Liver (tissue), 9 donors: ENCODE measurements around the gene PKDREJ. TPM values are rescaled to one million over a fixed set of nuclear protein-coding genes. Genes with fewer than 3 reads are reported as not detected.

Source experiments
- DNase-seq: peaks from one replicate; pipeline ENCODE4 v3.0.0-alpha.2; 2017; ENCODE audit warnings: low spot score
- H3K27ac ChIP-seq, 2 donors: one replicate each; pipeline ENCODE4 v1.7.0; 2013; ENCODE audit warnings: inconsistent platforms in 2 of 2, low read length in 2 of 2, control low read depth in 1 of 2, low read depth in 1 of 2, mild to moderate bottlenecking in 1 of 2
- H3K27me3 ChIP-seq, 4 donors: one replicate each; pipeline versions ENCODE4 v1.6.1 to v1.7.0; 2013; ENCODE audit warnings: low read length in 3 of 4, inconsistent platforms in 1 of 4, mild to moderate bottlenecking in 1 of 4, moderate library complexity in 1 of 4; ENCODE audit not compliant: control insufficient read depth in 4 of 4, insufficient read depth in 4 of 4
- H3K36me3 ChIP-seq, 4 donors: one replicate each; pipeline versions ENCODE4 v1.6.1 to v1.7.0; 2013; ENCODE audit warnings: low read length in 3 of 4, mild to moderate bottlenecking in 3 of 4, low read depth in 1 of 4, moderate library complexity in 1 of 4; ENCODE audit not compliant: control insufficient read depth in 4 of 4, insufficient read depth in 3 of 4
- H3K4me1 ChIP-seq, 4 donors: one replicate each; pipeline versions ENCODE4 v1.6.1 to v1.7.0; 2013; ENCODE audit warnings: low read length in 3 of 4, mild to moderate bottlenecking in 3 of 4, moderate library complexity in 1 of 4; ENCODE audit not compliant: control insufficient read depth in 4 of 4, insufficient read depth in 4 of 4
- H3K4me3 ChIP-seq, 3 donors: one replicate each; pipeline versions ENCODE4 v1.6.1 to v1.7.0; 2013; ENCODE audit warnings: low read length in 3 of 3, control low read depth in 1 of 3, low read depth in 1 of 3, mild to moderate bottlenecking in 1 of 3
- H3K9ac ChIP-seq, 2 donors: one replicate each; pipeline ENCODE4 v1.7.0; 2013; ENCODE audit warnings: low read length in 2 of 2, mild to moderate bottlenecking in 2 of 2, moderate library complexity in 2 of 2, control low read depth in 1 of 2, low read depth in 1 of 2
- H3K9me3 ChIP-seq, 4 donors: one replicate each; pipeline versions ENCODE4 v1.6.1 to v1.7.0; 2013; ENCODE audit warnings: low read length in 3 of 4; ENCODE audit not compliant: control insufficient read depth in 4 of 4
- EGR1 ChIP-seq, 2 donors: IDR thresholded peaks; 2 replicates each; pipeline ENCODE4 v1.6.1; 2016 to 2018; ENCODE audit warnings: antibody characterized with exemption in 2 of 2, low read depth in 2 of 2
- FOXA1 ChIP-seq: IDR thresholded peaks from 2 replicates; pipeline ENCODE4 v1.6.1; 2016; ENCODE audit warnings: antibody characterized with exemption
- FOXA2 ChIP-seq: IDR thresholded peaks from 2 replicates; pipeline ENCODE4 v1.6.1; 2016; ENCODE audit warnings: antibody characterized with exemption
- GABPA ChIP-seq, 2 donors: IDR thresholded peaks in 1 of 2; conservative IDR thresholded peaks in 1 of 2; 2 replicates each; pipeline ENCODE4 v1.6.1; 2016; ENCODE audit warnings: antibody characterized with exemption in 2 of 2, mild to moderate bottlenecking in 1 of 2, moderate library complexity in 1 of 2
- HNF4A ChIP-seq, 2 donors: conservative IDR thresholded peaks; 2 replicates each; pipeline ENCODE4 v1.6.1; 2016; ENCODE audit warnings: antibody characterized with exemption in 2 of 2, mild to moderate bottlenecking in 2 of 2
- HNF4G ChIP-seq: IDR thresholded peaks from 2 replicates; pipeline ENCODE4 v1.6.1; 2016; ENCODE audit warnings: antibody characterized with exemption
- JUND ChIP-seq, 2 donors: IDR thresholded peaks; 2 replicates each; pipeline ENCODE4 v1.6.1; 2016; ENCODE audit warnings: antibody characterized with exemption in 2 of 2
- NR2F2 ChIP-seq: IDR thresholded peaks from 2 replicates; pipeline ENCODE4 v1.6.1; 2016; ENCODE audit warnings: antibody characterized with exemption
- RAD21 ChIP-seq, 2 donors: IDR thresholded peaks; 2 replicates each; pipeline ENCODE4 v1.6.1; 2016; ENCODE audit warnings: antibody characterized with exemption in 2 of 2, mild to moderate bottlenecking in 2 of 2
- RXRA ChIP-seq, 2 donors: IDR thresholded peaks; 2 replicates each; pipeline ENCODE4 v1.6.1; 2017 to 2018; ENCODE audit warnings: antibody characterized with exemption in 2 of 2, mild to moderate bottlenecking in 1 of 2
- SP1 ChIP-seq: IDR thresholded peaks from 2 replicates; pipeline ENCODE4 v1.6.1; 2018; ENCODE audit warnings: antibody characterized with exemption, mild to moderate bottlenecking
- TAF1 ChIP-seq: conservative IDR thresholded peaks from 2 replicates; pipeline ENCODE4 v1.6.1; 2016; ENCODE audit warnings: antibody characterized with exemption, mild to moderate bottlenecking
- YY1 ChIP-seq: IDR thresholded peaks from 2 replicates; pipeline ENCODE4 v1.6.1; 2016; ENCODE audit warnings: antibody characterized with exemption, mild to moderate bottlenecking
- WGBS: extraction: QIAGEN DNeasy Blood & Tissue Kit; methylation state at CpG from one replicate; pipeline ENCODE4 v1.1.7; 2013; 5-methylcytosine and 5-hydroxymethylcytosine counted together
- polyA plus RNA-seq, 2 donors: library from polyadenylated mRNA; stranded (reverse) in 1 of 2; unstranded in 1 of 2; fragments of 200-250 nt in 1 of 2; fragments of >200 nt in 1 of 2; fragmentation: Nextera tagmentation in 1 of 2; extraction: Ambion mirVana in 1 of 2; gene quantifications; one replicate each; pipeline versions ENCODE4 v1.2.1 to v1.2.3, GENCODE V29; 2013 to 2015
- total RNA-seq, 2 donors: library from RNA; depleted of rRNA; stranded (reverse); fragments of >200 nt; gene quantifications; one replicate each; pipeline ENCODE4 v1.2.3, GENCODE V29; 2014
- TF ChIP-seq, protein P1 (sequence below): IDR thresholded peaks from 2 replicates; pipeline ENCODE4 v1.6.1; 2016; ENCODE audit warnings: antibody characterized with exemption, mild to moderate bottlenecking
- TF ChIP-seq, protein P2 (sequence below): IDR thresholded peaks from 2 replicates; pipeline ENCODE4 v1.6.1; 2016; ENCODE audit warnings: antibody characterized with exemption
- TF ChIP-seq, protein P3 (sequence below): IDR thresholded peaks from 2 replicates; pipeline ENCODE4 v1.6.1; 2016; ENCODE audit warnings: antibody characterized with exemption
- TF ChIP-seq, protein P4 (sequence below): fragments of 150-350 bp; IDR thresholded peaks from 2 replicates; pipeline ENCODE4 v1.5.1; 2017; ENCODE audit warnings: improper control_type of control experiment, low read depth, low read length; ENCODE audit not compliant: missing input control
- TF ChIP-seq, protein P5 (sequence below): IDR thresholded peaks from 2 replicates; pipeline ENCODE4 v1.6.1; 2016; ENCODE audit warnings: antibody characterized with exemption
- donor health status: healthy.
- donor health status: healthy.
- donor health status: healthy.
- donor health status: healthy.
- donor health status: healthy.

PKDREJ gene
- total and polyA plus RNA-seq, 4 donors, result under 0.01 to 0.05 (median 0.02) TPM

DNA sequence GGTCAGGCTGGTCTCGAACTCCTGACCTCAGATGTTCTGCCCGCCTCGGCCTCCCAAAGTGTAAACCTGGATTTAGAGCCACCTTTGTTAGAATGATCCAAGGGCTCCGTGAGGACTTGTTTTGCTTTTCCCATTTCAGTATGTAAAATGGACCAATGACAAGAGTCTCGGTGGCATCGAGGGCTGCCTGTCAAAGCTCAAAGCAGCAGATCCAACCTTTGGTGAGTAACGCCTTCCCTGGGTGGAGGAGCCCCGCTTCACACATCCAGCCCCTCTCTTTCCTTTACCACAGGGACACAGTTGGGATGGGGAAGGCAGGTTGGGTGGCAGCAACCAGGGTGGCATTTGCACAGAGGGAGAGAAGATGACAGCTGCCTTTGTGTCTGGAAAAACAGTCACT lies 9.1 kb upstream of the PKDREJ start:
- no peak for TF ChIP-seq TAF1
- TF ChIP-seq, protein P1, sequence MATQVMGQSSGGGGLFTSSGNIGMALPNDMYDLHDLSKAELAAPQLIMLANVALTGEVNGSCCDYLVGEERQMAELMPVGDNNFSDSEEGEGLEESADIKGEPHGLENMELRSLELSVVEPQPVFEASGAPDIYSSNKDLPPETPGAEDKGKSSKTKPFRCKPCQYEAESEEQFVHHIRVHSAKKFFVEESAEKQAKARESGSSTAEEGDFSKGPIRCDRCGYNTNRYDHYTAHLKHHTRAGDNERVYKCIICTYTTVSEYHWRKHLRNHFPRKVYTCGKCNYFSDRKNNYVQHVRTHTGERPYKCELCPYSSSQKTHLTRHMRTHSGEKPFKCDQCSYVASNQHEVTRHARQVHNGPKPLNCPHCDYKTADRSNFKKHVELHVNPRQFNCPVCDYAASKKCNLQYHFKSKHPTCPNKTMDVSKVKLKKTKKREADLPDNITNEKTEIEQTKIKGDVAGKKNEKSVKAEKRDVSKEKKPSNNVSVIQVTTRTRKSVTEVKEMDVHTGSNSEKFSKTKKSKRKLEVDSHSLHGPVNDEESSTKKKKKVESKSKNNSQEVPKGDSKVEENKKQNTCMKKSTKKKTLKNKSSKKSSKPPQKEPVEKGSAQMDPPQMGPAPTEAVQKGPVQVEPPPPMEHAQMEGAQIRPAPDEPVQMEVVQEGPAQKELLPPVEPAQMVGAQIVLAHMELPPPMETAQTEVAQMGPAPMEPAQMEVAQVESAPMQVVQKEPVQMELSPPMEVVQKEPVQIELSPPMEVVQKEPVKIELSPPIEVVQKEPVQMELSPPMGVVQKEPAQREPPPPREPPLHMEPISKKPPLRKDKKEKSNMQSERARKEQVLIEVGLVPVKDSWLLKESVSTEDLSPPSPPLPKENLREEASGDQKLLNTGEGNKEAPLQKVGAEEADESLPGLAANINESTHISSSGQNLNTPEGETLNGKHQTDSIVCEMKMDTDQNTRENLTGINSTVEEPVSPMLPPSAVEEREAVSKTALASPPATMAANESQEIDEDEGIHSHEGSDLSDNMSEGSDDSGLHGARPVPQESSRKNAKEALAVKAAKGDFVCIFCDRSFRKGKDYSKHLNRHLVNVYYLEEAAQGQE, result no peak
- TF ChIP-seq JUND (IDR thresholded peaks at IDR 0.05), result no peak
- no peak for TF ChIP-seq SP1
- TF ChIP-seq FOXA2, result no peak
- TF ChIP-seq, protein P2, sequence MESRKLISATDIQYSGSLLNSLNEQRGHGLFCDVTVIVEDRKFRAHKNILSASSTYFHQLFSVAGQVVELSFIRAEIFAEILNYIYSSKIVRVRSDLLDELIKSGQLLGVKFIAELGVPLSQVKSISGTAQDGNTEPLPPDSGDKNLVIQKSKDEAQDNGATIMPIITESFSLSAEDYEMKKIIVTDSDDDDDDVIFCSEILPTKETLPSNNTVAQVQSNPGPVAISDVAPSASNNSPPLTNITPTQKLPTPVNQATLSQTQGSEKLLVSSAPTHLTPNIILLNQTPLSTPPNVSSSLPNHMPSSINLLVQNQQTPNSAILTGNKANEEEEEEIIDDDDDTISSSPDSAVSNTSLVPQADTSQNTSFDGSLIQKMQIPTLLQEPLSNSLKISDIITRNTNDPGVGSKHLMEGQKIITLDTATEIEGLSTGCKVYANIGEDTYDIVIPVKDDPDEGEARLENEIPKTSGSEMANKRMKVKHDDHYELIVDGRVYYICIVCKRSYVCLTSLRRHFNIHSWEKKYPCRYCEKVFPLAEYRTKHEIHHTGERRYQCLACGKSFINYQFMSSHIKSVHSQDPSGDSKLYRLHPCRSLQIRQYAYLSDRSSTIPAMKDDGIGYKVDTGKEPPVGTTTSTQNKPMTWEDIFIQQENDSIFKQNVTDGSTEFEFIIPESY, result no peak
- no peak for TF ChIP-seq NR2F2
- TF ChIP-seq HNF4A (conservative IDR thresholded peaks at IDR 0.05), result no peak
- no peak for TF ChIP-seq FOXA1
- TF ChIP-seq GABPA (IDR thresholded peaks at IDR 0.05 in 1 of 2, conservative IDR thresholded peaks at IDR 0.05 in 1 of 2), result no peak
- TF ChIP-seq, protein P3, sequence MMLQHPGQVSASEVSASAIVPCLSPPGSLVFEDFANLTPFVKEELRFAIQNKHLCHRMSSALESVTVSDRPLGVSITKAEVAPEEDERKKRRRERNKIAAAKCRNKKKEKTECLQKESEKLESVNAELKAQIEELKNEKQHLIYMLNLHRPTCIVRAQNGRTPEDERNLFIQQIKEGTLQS, result no peak
- no peak for TF ChIP-seq YY1
- TF ChIP-seq, protein P4, sequence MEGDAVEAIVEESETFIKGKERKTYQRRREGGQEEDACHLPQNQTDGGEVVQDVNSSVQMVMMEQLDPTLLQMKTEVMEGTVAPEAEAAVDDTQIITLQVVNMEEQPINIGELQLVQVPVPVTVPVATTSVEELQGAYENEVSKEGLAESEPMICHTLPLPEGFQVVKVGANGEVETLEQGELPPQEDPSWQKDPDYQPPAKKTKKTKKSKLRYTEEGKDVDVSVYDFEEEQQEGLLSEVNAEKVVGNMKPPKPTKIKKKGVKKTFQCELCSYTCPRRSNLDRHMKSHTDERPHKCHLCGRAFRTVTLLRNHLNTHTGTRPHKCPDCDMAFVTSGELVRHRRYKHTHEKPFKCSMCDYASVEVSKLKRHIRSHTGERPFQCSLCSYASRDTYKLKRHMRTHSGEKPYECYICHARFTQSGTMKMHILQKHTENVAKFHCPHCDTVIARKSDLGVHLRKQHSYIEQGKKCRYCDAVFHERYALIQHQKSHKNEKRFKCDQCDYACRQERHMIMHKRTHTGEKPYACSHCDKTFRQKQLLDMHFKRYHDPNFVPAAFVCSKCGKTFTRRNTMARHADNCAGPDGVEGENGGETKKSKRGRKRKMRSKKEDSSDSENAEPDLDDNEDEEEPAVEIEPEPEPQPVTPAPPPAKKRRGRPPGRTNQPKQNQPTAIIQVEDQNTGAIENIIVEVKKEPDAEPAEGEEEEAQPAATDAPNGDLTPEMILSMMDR, result no peak
- TF ChIP-seq EGR1 (IDR thresholded peaks at IDR 0.05; ENCODE audit: low read depth in 2 of 2), result no peak
- TF ChIP-seq RAD21 (IDR thresholded peaks at IDR 0.05), result no peak
- TF ChIP-seq, protein P5, sequence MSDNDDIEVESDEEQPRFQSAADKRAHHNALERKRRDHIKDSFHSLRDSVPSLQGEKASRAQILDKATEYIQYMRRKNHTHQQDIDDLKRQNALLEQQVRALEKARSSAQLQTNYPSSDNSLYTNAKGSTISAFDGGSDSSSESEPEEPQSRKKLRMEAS, result no peak
- TF ChIP-seq RXRA (IDR thresholded peaks at IDR 0.05), result no peak
- no peak for TF ChIP-seq HNF4G
- no peaks in the 10 kb centered on the region for H3K9me3 ChIP-seq
- peaks cover 0 to 23% (median 16%) of the 10 kb centered on the region in 4 donors for H3K4me1 ChIP-seq
- 96% methylated on average over 8 of the region's 8 CpGs for WGBS
- no peak overlapping the region for H3K9ac ChIP-seq
- peaks cover 19 to 55% (median 45%) of the 10 kb centered on the region in 4 donors for H3K36me3 ChIP-seq
- no peak for DNase-seq
- H3K27me3 ChIP-seq, result no peaks in the 10 kb centered on the region
- H3K27ac ChIP-seq, result no peak overlapping the region
- no peak overlapping the region for H3K4me3 ChIP-seq
